Tibial artery (tissue), 4 donors: Measurements from ENCODE around the gene ARSB.

Experiments
- DNase-seq, 2 donors: peaks; one replicate each; pipeline ENCODE4 v3.0.0-alpha.2; 2019
- H3K27ac ChIP-seq, 2 donors: fragments of 200-600 bp; sonication (generic) in 1 of 2; 1 replicate in 1 of 2; 2 replicates in 1 of 2; pipeline ENCODE4 v1.5.1; 2018 to 2019; ENCODE audit warnings: mild to moderate bottlenecking in 1 of 2
- H3K27me3 ChIP-seq, 2 donors: fragments of 200-600 bp; sonication (generic) in 1 of 2; one replicate each; pipeline versions ENCODE4 v1.5.1 to v1.6.0; 2016 to 2019
- H3K36me3 ChIP-seq, 3 donors: fragments of 200-600 bp; sonication (generic) in 2 of 3; one replicate each; pipeline ENCODE4 v1.5.1; 2016 to 2019; ENCODE audit warnings: mild to moderate bottlenecking in 2 of 3
- H3K4me1 ChIP-seq, 4 donors: fragments of 200-600 bp; sonication (generic) in 2 of 4; 1 replicate in 3 of 4; 2 replicates in 1 of 4; pipeline ENCODE4 v1.5.1; 2016 to 2019
- H3K4me3 ChIP-seq, 2 donors: fragments of 200-600 bp; sonication (generic) in 1 of 2; 1 replicate in 1 of 2; 2 replicates in 1 of 2; pipeline ENCODE4 v1.5.1; 2018 to 2019; ENCODE audit warnings: mild to moderate bottlenecking in 2 of 2
- H3K9me3 ChIP-seq, 3 donors: fragments of 200-600 bp; sonication (generic) in 1 of 3; one replicate each; pipeline ENCODE4 v1.5.1; 2016 to 2019
- CTCF ChIP-seq, 2 experiments: fragments of 200-600 bp in 1 of 2; fragments of 450-650 bp in 1 of 2; IDR thresholded peaks; one replicate each; pipeline ENCODE4 v1.5.1; 2017 to 2019; ENCODE audit warnings: antibody characterized with exemption in 2 of 2, mild to moderate bottlenecking in 1 of 2, moderate library complexity in 1 of 2
- intact Hi-C: fragments of 100-400 bp; cut with DNase I; formaldehyde crosslinking; loops from one replicate; pipeline ENCODE4 v1.15.0; 2023; ENCODE audit warnings: low total_unique reads

ARSB gene

GRCh38 chr5:78997090-78997489, 12.0 kb upstream of the ARSB start:
- no peak for DNase-seq
- no peak overlapping the region for H3K27ac ChIP-seq
- no peaks in the 10 kb centered on the region for H3K9me3 ChIP-seq
- TF ChIP-seq CTCF (IDR thresholded peaks at IDR 0.05): no peak
- H3K36me3 ChIP-seq: no peaks in the 10 kb centered on the region
- peaks cover 0 to 4% of the 10 kb centered on the region in 2 donors for H3K27me3 ChIP-seq
- peaks cover 0 to 12% (median 2%) of the 10 kb centered on the region in 4 donors for H3K4me1 ChIP-seq
- H3K4me3 ChIP-seq: no peak overlapping the region
- intact Hi-C loops: no loop called here

- no peak overlapping the region for H3K27ac ChIP-seq
- peaks cover 0 to 4% of the 10 kb centered on the region in 2 donors for H3K27me3 ChIP-seq
- no peak for DNase-seq
- H3K4me3 ChIP-seq: no peak overlapping the region
- TF ChIP-seq CTCF (IDR thresholded peaks at IDR 0.05): no peak
- H3K4me1 ChIP-seq: no peaks in the 10 kb centered on the region
- no peaks in the 10 kb centered on the region for H3K36me3 ChIP-seq
- no peaks in the 10 kb centered on the region for H3K9me3 ChIP-seq
- intact Hi-C loops: no loop called here
These were observed 10.5 kb upstream of the ARSB start for GRCh38 chr5:78995521-78996007.

GRCh38 chr5:78993165-78993564, 8.1 kb upstream of the ARSB start:
- H3K9me3 ChIP-seq: no peaks in the 10 kb centered on the region
- H3K36me3 ChIP-seq: no peaks in the 10 kb centered on the region
- no peak overlapping the region for H3K4me3 ChIP-seq
- peaks cover 0 to 4% of the 10 kb centered on the region in 2 donors for H3K27me3 ChIP-seq
- TF ChIP-seq CTCF (IDR thresholded peaks at IDR 0.05): no peak
- intact Hi-C loops: no loop called here
- H3K27ac ChIP-seq: no peak overlapping the region
- no peaks in the 10 kb centered on the region for H3K4me1 ChIP-seq
- DNase-seq: no peak

GRCh38 chr5:78992146-78992545, 7.0 kb upstream of the ARSB start:
- H3K27me3 ChIP-seq: peaks cover 0 to 4% of the 10 kb centered on the region in 2 donors
- H3K27ac ChIP-seq: no peak overlapping the region
- no peak overlapping the region for H3K4me3 ChIP-seq
- no peaks in the 10 kb centered on the region for H3K9me3 ChIP-seq
- no peaks in the 10 kb centered on the region for H3K4me1 ChIP-seq
- no peak for DNase-seq
- no peaks in the 10 kb centered on the region for H3K36me3 ChIP-seq
- intact Hi-C loops: no loop called here
- TF ChIP-seq CTCF (IDR thresholded peaks at IDR 0.05): no peak

- no peaks in the 10 kb centered on the region for H3K36me3 ChIP-seq
- H3K9me3 ChIP-seq: no peaks in the 10 kb centered on the region
- TF ChIP-seq CTCF (IDR thresholded peaks at IDR 0.05): no peak
- no peak overlapping the region for H3K27ac ChIP-seq
- peaks cover 0 to 9% (median 0%) of the 10 kb centered on the region in 4 donors for H3K4me1 ChIP-seq
- H3K27me3 ChIP-seq: no peaks in the 10 kb centered on the region
- no peak for DNase-seq
- no peak overlapping the region for H3K4me3 ChIP-seq
- intact Hi-C loops: no loop called here
These were observed 4.0 kb upstream of the ARSB start for GRCh38 chr5:78989080-78989479.

- no peak for TF ChIP-seq CTCF (IDR thresholded peaks at IDR 0.05)
- peak overlapping the region; percentile 67 to 73 for H3K4me3 ChIP-seq
- intact Hi-C loops: no loop called here
- H3K36me3 ChIP-seq: no peaks in the 10 kb centered on the region
- DNase-seq: peak in 1 of 2 donors; percentile 34
- no peaks in the 10 kb centered on the region for H3K9me3 ChIP-seq
- H3K4me1 ChIP-seq: peaks cover 0 to 21% (median 5%) of the 10 kb centered on the region in 4 donors
- H3K27me3 ChIP-seq: no peaks in the 10 kb centered on the region
- H3K27ac ChIP-seq: peak overlapping the region; percentile 83 to 90
These were observed 664 bp upstream of the ARSB start for GRCh38 chr5:78985725-78986223.
